ENCODE data around the gene LAMP2.

Gene LAMP2

GRCh38 chrX:120464411-120464810 is 4.7 kb downstream of the LAMP2 start:
- Mint-ChIP-seq H3K27ac (no peak overlapping the region), H3K27me3 (ENCODE audit: low read depth) (no peaks in the 10 kb centered on the region), H3K4me1 (peaks cover 6% of the 10 kb centered on the region), H3K36me3 (ENCODE audit: low read depth) (no peaks in the 10 kb centered on the region), H3K4me3 (no peak overlapping the region), H3K9me3 (peaks cover 4% of the 10 kb centered on the region)
- no peak for TF ChIP-seq CTCF (IDR thresholded peaks at IDR 0.05; ENCODE audit: unreplicated experiment in 3 of 3)

- Mint-ChIP-seq H3K27me3 (ENCODE audit: low read depth) (no peaks in the 10 kb centered on the region), H3K4me3 (no peak overlapping the region), H3K27ac (no peak overlapping the region), H3K9me3 (peaks cover under 1% of the 10 kb centered on the region), H3K4me1 (peaks cover 11% of the 10 kb centered on the region), H3K36me3 (ENCODE audit: low read depth) (no peaks in the 10 kb centered on the region)
- no peak for TF ChIP-seq CTCF (IDR thresholded peaks at IDR 0.05; ENCODE audit: unreplicated experiment in 3 of 3)
Measured at GRCh38 chrX:120463241-120463640, 5.9 kb downstream of the LAMP2 start.

GRCh38 chrX:120462370-120462769 is 6.7 kb downstream of the LAMP2 start:
- H3K4me1 Mint-ChIP-seq: peaks cover 16% of the 10 kb centered on the region
- H3K27me3 Mint-ChIP-seq (ENCODE audit: low read depth): no peaks in the 10 kb centered on the region
- TF ChIP-seq CTCF (IDR thresholded peaks at IDR 0.05; ENCODE audit: unreplicated experiment in 3 of 3): no peak
- H3K27ac Mint-ChIP-seq: no peak overlapping the region
- H3K9me3 Mint-ChIP-seq: no peaks in the 10 kb centered on the region
- H3K4me3 Mint-ChIP-seq: no peak overlapping the region
- no peaks in the 10 kb centered on the region for H3K36me3 Mint-ChIP-seq (ENCODE audit: low read depth)

GRCh38 chrX:120459309-120459708 is 9.8 kb downstream of the LAMP2 start:
- peaks cover 16% of the 10 kb centered on the region for H3K4me1 Mint-ChIP-seq
- peak overlapping the region in 1 of 3 experiments; percentile 5 for H3K27ac Mint-ChIP-seq
- H3K27me3 Mint-ChIP-seq (ENCODE audit: low read depth): no peaks in the 10 kb centered on the region
- no peak overlapping the region for H3K4me3 Mint-ChIP-seq
- no peaks in the 10 kb centered on the region for H3K9me3 Mint-ChIP-seq
- no peak for TF ChIP-seq CTCF (IDR thresholded peaks at IDR 0.05; ENCODE audit: unreplicated experiment in 3 of 3)
- H3K36me3 Mint-ChIP-seq (ENCODE audit: low read depth): peaks cover 1% of the 10 kb centered on the region

- Mint-ChIP-seq H3K4me1 (peaks cover 16% of the 10 kb centered on the region), H3K9me3 (peaks cover 3% of the 10 kb centered on the region), H3K27me3 (ENCODE audit: low read depth) (no peaks in the 10 kb centered on the region), H3K4me3 (no peak overlapping the region), H3K36me3 (ENCODE audit: low read depth) (peaks cover 10% of the 10 kb centered on the region), H3K27ac (peak overlapping the region in 2 of 3 experiments; percentile 1 to 50)
- no peak for TF ChIP-seq CTCF (IDR thresholded peaks at IDR 0.05; ENCODE audit: unreplicated experiment in 3 of 3)
Measured at GRCh38 chrX:120457766-120458180, 11.3 kb downstream of the LAMP2 start.

GRCh38 chrX:120456973-120457372 is 12.1 kb downstream of the LAMP2 start:
- TF ChIP-seq CTCF (IDR thresholded peaks at IDR 0.05; ENCODE audit: unreplicated experiment in 3 of 3): no peak

More at GRCh38 chrX:120456973-120457372, 12.1 kb downstream of the LAMP2 start:
- H3K9me3 Mint-ChIP-seq: peaks cover 3% of the 10 kb centered on the region
- peaks cover 15% of the 10 kb centered on the region for H3K36me3 Mint-ChIP-seq (ENCODE audit: low read depth)
- no peak overlapping the region for H3K27ac Mint-ChIP-seq
- H3K27me3 Mint-ChIP-seq (ENCODE audit: low read depth): no peaks in the 10 kb centered on the region
- H3K4me1 Mint-ChIP-seq: peaks cover 20% of the 10 kb centered on the region
- no peak overlapping the region for H3K4me3 Mint-ChIP-seq
